Smooth muscle cell (in vitro differentiated cells): ENCODE measurements around the gene ACER3. TPM values are rescaled to one million over a fixed set of nuclear protein-coding genes. Genes with fewer than 3 reads are reported as not detected.
A peak's percentile ranks its signal among the peaks of the same experiment; 100 is the strongest.

ENCODE experiments used
- DNase-seq: peaks from one replicate; lab custom pipeline; 2025; ENCODE audit not compliant: unreplicated experiment; lab: John Stamatoyannopoulos, UW
- H2AFZ ChIP-seq: fragments of 200-600 bp; sonication (generic); 2 replicates; pipeline ENCODE4 v1.6.0; 2016; ENCODE audit warnings: antibody characterized with exemption, low read depth, mild to moderate bottlenecking
- H3F3A ChIP-seq: fragments of 200-600 bp; sonication (generic); 2 replicates; pipeline ENCODE4 v1.6.0; 2017; ENCODE audit warnings: antibody characterized with exemption, low read depth
- H3K27ac ChIP-seq: fragments of 200-600 bp; sonication (generic); 2 replicates; pipeline ENCODE4 v1.5.1; 2016; ENCODE audit warnings: low read depth, mild to moderate bottlenecking
- H3K27me3 ChIP-seq: fragments of 200-600 bp; sonication (generic); 2 replicates; pipeline ENCODE4 v1.6.1; 2016; ENCODE audit warnings: low read depth, mild to moderate bottlenecking
- H3K36me3 ChIP-seq: fragments of 200-600 bp; sonication (generic); 2 replicates; pipeline ENCODE4 v1.5.1; 2016; ENCODE audit warnings: low read depth
- H3K4me1 ChIP-seq: fragments of 200-600 bp; sonication (generic); 2 replicates; pipeline ENCODE4 v1.5.1; 2016; ENCODE audit warnings: low read depth
- H3K4me2 ChIP-seq: fragments of 200-600 bp; sonication (generic); 2 replicates; pipeline ENCODE4 v1.6.0; 2016; ENCODE audit warnings: mild to moderate bottlenecking
- H3K4me3 ChIP-seq: fragments of 200-600 bp; sonication (generic); 2 replicates; pipeline ENCODE4 v1.5.1; 2016; ENCODE audit warnings: mild to moderate bottlenecking
- H3K79me2 ChIP-seq: fragments of 200-600 bp; sonication (generic); 2 replicates; pipeline ENCODE4 v1.6.0; 2016; ENCODE audit warnings: low read depth, mild to moderate bottlenecking
- H3K9ac ChIP-seq: fragments of 200-600 bp; sonication (generic); 2 replicates; pipeline ENCODE4 v1.6.0; 2016; ENCODE audit warnings: low read depth
- H3K9me3 ChIP-seq: fragments of 200-600 bp; sonication (generic); replicated peaks from 2 replicates; pipeline ENCODE4 v1.5.1; 2016; ENCODE audit warnings: low read depth
- H4K20me1 ChIP-seq: fragments of 200-600 bp; sonication (generic); 2 replicates; pipeline ENCODE4 v1.6.0; 2016; ENCODE audit warnings: low read depth
- CTCF ChIP-seq: fragments of 200-600 bp; sonication (generic); IDR thresholded peaks from 2 replicates; pipeline ENCODE4 v1.5.1; 2017; ENCODE audit warnings: borderline replicate concordance, mild to moderate bottlenecking, antibody characterized with exemption; ENCODE audit not compliant: insufficient read depth, poor library complexity, severe bottlenecking
- WGBS: methylation state at CpG from one replicate; pipeline ENCODE4 v1.1.7; 2016; ENCODE audit warnings: low lambda C conversion rate; 5-methylcytosine and 5-hydroxymethylcytosine counted together
- polyA plus RNA-seq: library from polyadenylated mRNA; unstranded; fragments of >200 nt; fragmentation: Nextera tagmentation; extraction: Ambion mirVana; gene quantifications from 2 replicates; pipeline ENCODE4 v1.2.1, GENCODE V29; 2016
- total RNA-seq: library from RNA; depleted of rRNA; stranded (reverse); fragments of >200 nt; gene quantifications from 2 replicates; pipeline ENCODE4 v1.2.3, GENCODE V29; 2014

Gene ACER3
- total and polyA plus RNA-seq, 2 experiments from 2014 or later = 14.0 to 16.8 TPM

- Histone ChIP-seq H4K20me1 (peaks cover 8% of the 10 kb centered on the region), H3K9me3 (no peaks in the 10 kb centered on the region), H3K79me2 (peaks cover 6% of the 10 kb centered on the region), H3K4me1 (peaks cover 5% of the 10 kb centered on the region), H3K27me3 (no peaks in the 10 kb centered on the region), H3K4me2 (peak overlapping the region; percentile 99), H3K9ac (no peak overlapping the region), H3F3A (no peaks in the 10 kb centered on the region), H2AFZ (no peak overlapping the region), H3K27ac (no peak overlapping the region), H3K36me3 (no peaks in the 10 kb centered on the region), H3K4me3 (peak overlapping the region; percentile 77)
- TF ChIP-seq CTCF = no peak
- no peak for DNase-seq
- 85% methylated on average over 6 of the region's 7 CpGs for WGBS
Observed at GRCh38 chr11:77068457-77069335, 208.0 kb downstream of the ACER3 start.

DNA sequence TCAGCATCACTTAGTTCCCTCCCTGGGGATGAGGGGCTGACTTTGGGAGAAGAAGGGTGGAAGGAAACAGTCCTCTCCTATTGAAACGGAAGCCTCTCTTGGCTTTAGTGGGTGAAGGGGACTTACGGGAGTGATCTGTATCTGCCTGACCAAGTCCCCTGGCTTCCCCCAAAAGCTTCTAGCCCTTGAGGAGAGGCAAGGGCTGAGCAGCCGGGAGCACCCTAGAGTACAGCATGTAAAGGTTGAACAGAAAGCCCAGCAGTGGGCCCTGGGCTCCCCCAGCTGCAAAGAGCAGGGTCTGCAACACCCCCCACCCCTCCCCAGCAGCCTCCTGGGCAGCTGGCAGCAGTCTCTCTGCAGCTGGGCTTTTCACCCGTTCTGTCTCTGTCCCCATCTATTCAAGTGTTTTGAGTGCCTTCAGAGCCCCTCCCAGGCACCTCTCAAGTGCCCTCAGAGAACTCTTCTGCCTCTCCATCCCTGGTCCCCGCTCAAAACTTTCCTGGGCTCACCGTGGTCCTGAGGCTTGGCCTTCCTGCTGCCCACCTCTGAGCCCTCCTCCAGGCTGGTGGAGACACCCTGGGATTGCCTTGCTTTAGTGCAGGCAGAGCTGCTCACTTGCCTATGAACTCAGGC lies 208.7 kb downstream of the ACER3 start:
- H4K20me1 ChIP-seq = peaks cover 8% of the 10 kb centered on the region
- WGBS = 88% methylated on average over 6 of the region's 6 CpGs
- no peaks in the 10 kb centered on the region for H3F3A ChIP-seq
- DNase-seq = no peak
- H3K4me2 ChIP-seq = no peak overlapping the region
- no peak overlapping the region for H3K27ac ChIP-seq
- H3K36me3 ChIP-seq = no peaks in the 10 kb centered on the region
- no peak overlapping the region for H2AFZ ChIP-seq
- H3K9ac ChIP-seq = no peak overlapping the region
- no peaks in the 10 kb centered on the region for H3K9me3 ChIP-seq
- no peaks in the 10 kb centered on the region for H3K27me3 ChIP-seq
- H3K4me1 ChIP-seq = peaks cover 5% of the 10 kb centered on the region
- no peak for TF ChIP-seq CTCF
- peaks cover 6% of the 10 kb centered on the region for H3K79me2 ChIP-seq
- H3K4me3 ChIP-seq = no peak overlapping the region

DNA sequence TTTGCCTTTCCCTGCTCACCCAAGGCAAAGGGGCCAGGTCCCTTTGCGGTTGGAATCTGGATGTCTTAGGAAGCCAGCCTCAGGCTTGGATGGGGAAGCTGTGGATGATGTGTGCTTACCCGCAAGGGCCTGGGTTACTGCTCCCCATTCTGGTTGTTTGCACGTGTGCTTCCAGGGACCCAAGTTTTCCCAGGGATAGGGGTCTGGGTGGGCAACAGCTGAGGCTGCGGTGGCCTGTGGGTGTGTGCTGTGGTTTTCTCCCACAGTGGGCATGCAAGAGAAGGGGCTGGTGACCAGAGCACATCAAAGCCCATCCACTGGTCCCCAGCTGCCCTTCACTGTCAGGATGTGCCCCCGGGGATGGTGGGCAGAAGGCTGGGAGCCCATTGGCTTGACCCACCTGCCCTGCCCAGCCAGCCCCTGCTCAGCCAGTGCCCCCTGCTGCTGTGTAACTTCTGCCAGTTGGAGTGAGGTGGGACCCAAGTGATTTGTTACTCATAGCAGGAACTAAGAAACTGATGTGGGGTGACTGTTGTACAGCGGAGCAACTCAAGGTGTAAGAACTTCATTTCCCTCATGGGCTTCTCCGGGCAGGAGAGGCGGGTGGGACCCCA lies 209.4 kb downstream of the ACER3 start:
- Histone ChIP-seq H3K36me3 (no peaks in the 10 kb centered on the region), H3F3A (no peaks in the 10 kb centered on the region), H3K27me3 (no peaks in the 10 kb centered on the region), H3K9me3 (no peaks in the 10 kb centered on the region), H3K9ac (no peak overlapping the region), H3K27ac (no peak overlapping the region), H3K4me3 (no peak overlapping the region), H4K20me1 (peaks cover 8% of the 10 kb centered on the region), H2AFZ (no peak overlapping the region), H3K4me1 (peaks cover 5% of the 10 kb centered on the region), H3K4me2 (no peak overlapping the region), H3K79me2 (peaks cover 6% of the 10 kb centered on the region)
- DNase-seq = no peak
- TF ChIP-seq CTCF = no peak
- 94% methylated on average over 8 of the region's 8 CpGs for WGBS
